GM23248 (cell line): ENCODE measurements around the gene JCAD.

Source experiments
- EZH2 ChIP-seq: fragments of 200-600 bp; sonication (generic); IDR thresholded peaks from 2 replicates; pipeline ENCODE4 v1.6.1; 2018; ENCODE audit warnings: antibody characterized with exemption, mild to moderate bottlenecking; ENCODE audit not compliant: insufficient read depth, poor library complexity, severe bottlenecking
- EZH2phosphoT487 ChIP-seq: fragments of 200-600 bp; sonication (generic); IDR thresholded peaks from 2 replicates; pipeline ENCODE4 v1.6.1; 2018; ENCODE audit warnings: antibody characterized with exemption, moderate library complexity, mild to moderate bottlenecking, low read depth; ENCODE audit not compliant: insufficient read depth

- TF ChIP-seq EZH2phosphoT487, result no peak
- no peak for TF ChIP-seq EZH2
Measured at GRCh38 chr10:30045961-30046360, 13.4 kb downstream of the JCAD start.
